ENCODE data around the gene NRARP.

DNA sequence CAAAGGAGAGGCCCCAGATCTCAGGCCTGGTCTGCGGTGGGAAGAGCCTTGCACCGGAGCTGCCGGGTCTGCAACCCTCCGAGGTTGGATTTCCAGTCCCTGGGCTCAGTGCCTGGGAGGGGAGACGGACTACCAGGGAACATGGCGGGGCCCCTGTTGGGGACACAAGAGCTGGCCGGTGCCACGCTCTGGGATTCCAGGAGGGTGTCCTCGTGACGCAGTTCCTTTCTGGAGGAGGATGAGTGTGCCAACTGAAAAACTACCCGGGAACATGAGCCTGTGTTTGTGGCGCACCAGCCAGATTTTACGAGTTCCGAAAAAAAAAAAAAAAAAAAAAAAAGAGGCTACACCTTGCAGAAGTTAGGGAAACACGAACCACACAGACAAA is 9.0 kb downstream of the NRARP start:
- TF ChIP-seq REST (IDR thresholded peaks at IDR 0.05; ENCODE audit: low read depth) (no peak), YY1 (IDR thresholded peaks at IDR 0.05; ENCODE audit: low read depth) (no peak)
